HepG2 (cell line): ENCODE data around the gene GDAP1L1. TPM values are rescaled to one million over a fixed set of nuclear protein-coding genes. Genes with fewer than 3 reads are reported as not detected.
A peak's percentile ranks its signal among the peaks of the same experiment; 100 is the strongest.

ENCODE experiments used
- ARNTL ChIP-seq: sonication (generic); formaldehyde crosslinking; IDR thresholded peaks from 2 replicates; pipeline ENCODE4 v1.4.0; 2020; ENCODE audit warnings: mild to moderate bottlenecking, missing genetic modification reagents
- CENPBD1 ChIP-seq: sonication (generic); formaldehyde crosslinking; IDR thresholded peaks from 2 replicates; pipeline ENCODE4 v1.8.0; 2022; ENCODE audit warnings: missing genetic modification reagents, low read depth, mild to moderate bottlenecking, borderline replicate concordance
- E2F1 ChIP-seq: sonication (generic); formaldehyde crosslinking; IDR thresholded peaks from 2 replicates; pipeline ENCODE4 v1.5.0; 2020; ENCODE audit warnings: missing genetic modification reagents
- HOXD1 ChIP-seq: sonication (generic); formaldehyde crosslinking; IDR thresholded peaks from 2 replicates; pipeline ENCODE4 v1.5.0; 2020; ENCODE audit warnings: missing genetic modification reagents
- IKZF4 ChIP-seq: sonication (generic); formaldehyde crosslinking; IDR thresholded peaks from 2 replicates; pipeline ENCODE4 v1.5.1; 2020; ENCODE audit warnings: borderline replicate concordance, mild to moderate bottlenecking, low read depth, missing genetic modification reagents; ENCODE audit errors: not compliant biosample characterization
- MEIS1 ChIP-seq: sonication (generic); formaldehyde crosslinking; IDR thresholded peaks from 2 replicates; pipeline ENCODE4 v1.9.0; 2021; ENCODE audit warnings: mild to moderate bottlenecking, missing genetic modification reagents, moderate library complexity, borderline replicate concordance
- MXI1 ChIP-seq: IDR thresholded peaks from 3 replicates; pipeline ENCODE4 v1.6.1; 2012; ENCODE audit warnings: low read depth, low read length, inconsistent platforms, borderline replicate concordance
- NFE2L1 ChIP-seq: sonication (generic); formaldehyde crosslinking; IDR thresholded peaks from 2 replicates; pipeline ENCODE4 v1.4.0; 2020; ENCODE audit warnings: missing genetic modification reagents, mild to moderate bottlenecking, borderline replicate concordance
- NKX3-1 ChIP-seq: sonication (generic); formaldehyde crosslinking; IDR thresholded peaks from 2 replicates; pipeline ENCODE4 v1.5.0; 2020; ENCODE audit warnings: missing genetic modification reagents
- SNRNP70 ChIP-seq: fragments of 200-400 bp; formaldehyde crosslinking; IDR thresholded peaks from 2 replicates; pipeline ENCODE4 v1.6.1; 2017; ENCODE audit warnings: mild to moderate bottlenecking, low read depth, low read length, moderate library complexity
- SRSF1 ChIP-seq: fragments of 200-400 bp; formaldehyde crosslinking; optimal IDR thresholded peaks from 2 replicates; pipeline ENCODE3; 2017; ENCODE audit warnings: mild to moderate bottlenecking, low read depth, low read length, moderate library complexity
- SYNCRIP ChIP-seq: fragments of 200-400 bp; formaldehyde crosslinking; IDR thresholded peaks from 2 replicates; pipeline ENCODE4 v1.6.1; 2018; ENCODE audit warnings: mild to moderate bottlenecking, low read depth, low read length; ENCODE audit not compliant: insufficient read depth
- TEAD3 ChIP-seq: optimal IDR thresholded peaks from 2 replicates; pipeline ENCODE3; 2016; ENCODE audit warnings: borderline replicate concordance
- ZHX2 ChIP-seq, 2 experiments: sonication (generic) in 1 of 2; formaldehyde crosslinking in 1 of 2; IDR thresholded peaks; 2 replicates each; pipeline versions ENCODE4 v1.6.1 to v1.9.0; 2014 to 2022; ENCODE audit warnings: antibody characterized with exemption in 1 of 2, borderline replicate concordance in 1 of 2, inconsistent platforms in 1 of 2, low read depth in 1 of 2, missing genetic modification reagents in 1 of 2
- ZNF550 ChIP-seq: sonication (generic); formaldehyde crosslinking; IDR thresholded peaks from 2 replicates; pipeline ENCODE4 v1.4.0; 2020; ENCODE audit warnings: mild to moderate bottlenecking, missing genetic modification reagents, borderline replicate concordance
- polyA plus RNA-seq, 8 experiments: library from polyadenylated mRNA; depleted of rRNA in 3 of 8; stranded (reverse) in 7 of 8; unstranded in 1 of 8; fragments of >200 nt; fragmentation: Illumina TruSeq in 4 of 8; extraction: Trizol in 4 of 8; gene quantifications; 2 replicates each; pipeline versions ENCODE4 v1.2.1 to v1.2.3, GENCODE V29; 2011 to 2016; ENCODE audit warnings: low read depth in 4 of 8, missing spikeins in 1 of 8, mixed read lengths in 1 of 8; ENCODE audit not compliant: insufficient read depth in 1 of 8
- total RNA-seq, 5 experiments: library from RNA; depleted of rRNA; stranded (reverse); fragments of >200 nt; fragmentation: Illumina TruSeq; extraction: Trizol; gene quantifications; 2 replicates each; pipeline ENCODE4 v1.2.3, GENCODE V29; 2016; ENCODE audit warnings: low read depth in 1 of 5
- TF ChIP-seq, protein P1 (sequence below): sonication (generic); formaldehyde crosslinking; IDR thresholded peaks from 2 replicates; pipeline ENCODE4 v1.9.0; 2021; ENCODE audit warnings: missing genetic modification reagents, mild to moderate bottlenecking, borderline replicate concordance
- TF ChIP-seq, protein P2 (sequence below): IDR thresholded peaks from 2 replicates; pipeline ENCODE4 v1.6.1; 2016; ENCODE audit warnings: missing compliant biosample characterization, missing genetic modification reagents, borderline replicate concordance

GDAP1L1 gene
- total and polyA plus RNA-seq, 2 of the 13 experiments (the other 11 are each of a cell fraction or from before 2014, with no cell fraction given), result 0.04 TPM; not detected in 1

DNA sequence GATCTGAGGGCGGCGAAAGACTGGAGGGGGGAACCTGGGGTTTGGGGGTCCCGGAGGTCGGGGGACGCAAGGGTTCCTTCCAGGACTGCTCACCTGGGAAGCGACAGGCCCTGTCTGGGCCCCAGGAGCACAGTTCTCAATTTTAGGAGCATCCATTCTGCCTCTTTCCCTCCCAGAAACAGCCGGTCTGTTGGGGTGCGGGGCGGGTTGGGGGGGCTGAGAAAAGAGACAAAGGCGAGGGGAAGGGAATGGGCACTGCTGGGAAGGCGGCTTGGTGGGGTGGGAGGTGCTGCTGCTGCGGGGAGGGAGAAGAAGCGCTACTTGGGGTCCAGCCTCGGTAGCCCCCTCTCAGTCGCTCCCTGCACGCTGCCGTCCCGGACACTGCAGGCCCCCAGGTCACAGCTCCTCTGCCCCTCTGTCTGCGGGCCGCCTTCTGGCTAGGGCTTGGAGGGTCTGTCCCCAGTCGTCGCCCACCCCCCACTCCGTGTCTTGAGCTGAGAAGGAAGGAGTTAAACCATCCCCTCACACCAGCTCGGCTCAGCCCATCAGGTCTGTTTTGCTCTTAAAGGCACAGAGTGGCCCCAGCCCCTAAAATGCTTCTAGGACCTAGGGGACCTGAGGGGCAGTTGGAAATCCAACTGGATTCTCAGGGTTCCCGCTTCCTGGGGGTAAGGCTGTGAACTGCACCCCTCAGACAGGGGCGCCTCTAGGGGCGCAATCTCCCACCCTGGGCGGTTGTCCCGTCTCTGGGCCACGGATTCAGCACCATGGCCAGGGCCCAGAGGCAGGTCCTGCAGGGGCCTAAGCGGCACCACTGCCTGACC lies 690 bp downstream of the GDAP1L1 start (continued):
- TF ChIP-seq CENPBD1 (CRISPR knock-in tag) (no peak), NFE2L1 (CRISPR knock-in tag) (no peak; the same call in 1 of the 2 replicates), E2F1 (CRISPR knock-in tag) (peak; percentile 91), SNRNP70 (no peak), ZHX2 (IDR thresholded peaks at IDR 0.05; ENCODE audit: low read depth) (no peak), ZHX2 (CRISPR knock-in tag; IDR thresholded peaks at IDR 0.05; ENCODE audit: borderline replicate concordance) (peak; percentile 99), SYNCRIP (no peak), NKX3-1 (CRISPR knock-in tag) (peak; percentile 100), HOXD1 (peak; percentile 98), MXI1 (peak; percentile 70; the same call in 1 of the 3 replicates), ZNF550 (no peak), TEAD3 (peak; percentile 85), IKZF4 (CRISPR knock-in tag) (peak; percentile 99), MEIS1 (CRISPR knock-in tag) (peak; percentile 90), SRSF1 (no peak), ARNTL (CRISPR knock-in tag) (peak; percentile 93)
- TF ChIP-seq, protein P1, sequence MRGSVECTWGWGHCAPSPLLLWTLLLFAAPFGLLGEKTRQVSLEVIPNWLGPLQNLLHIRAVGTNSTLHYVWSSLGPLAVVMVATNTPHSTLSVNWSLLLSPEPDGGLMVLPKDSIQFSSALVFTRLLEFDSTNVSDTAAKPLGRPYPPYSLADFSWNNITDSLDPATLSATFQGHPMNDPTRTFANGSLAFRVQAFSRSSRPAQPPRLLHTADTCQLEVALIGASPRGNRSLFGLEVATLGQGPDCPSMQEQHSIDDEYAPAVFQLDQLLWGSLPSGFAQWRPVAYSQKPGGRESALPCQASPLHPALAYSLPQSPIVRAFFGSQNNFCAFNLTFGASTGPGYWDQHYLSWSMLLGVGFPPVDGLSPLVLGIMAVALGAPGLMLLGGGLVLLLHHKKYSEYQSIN (CRISPR knock-in tag), result peak; percentile 84; the same call in 1 of the 2 replicates
- TF ChIP-seq, protein P2, sequence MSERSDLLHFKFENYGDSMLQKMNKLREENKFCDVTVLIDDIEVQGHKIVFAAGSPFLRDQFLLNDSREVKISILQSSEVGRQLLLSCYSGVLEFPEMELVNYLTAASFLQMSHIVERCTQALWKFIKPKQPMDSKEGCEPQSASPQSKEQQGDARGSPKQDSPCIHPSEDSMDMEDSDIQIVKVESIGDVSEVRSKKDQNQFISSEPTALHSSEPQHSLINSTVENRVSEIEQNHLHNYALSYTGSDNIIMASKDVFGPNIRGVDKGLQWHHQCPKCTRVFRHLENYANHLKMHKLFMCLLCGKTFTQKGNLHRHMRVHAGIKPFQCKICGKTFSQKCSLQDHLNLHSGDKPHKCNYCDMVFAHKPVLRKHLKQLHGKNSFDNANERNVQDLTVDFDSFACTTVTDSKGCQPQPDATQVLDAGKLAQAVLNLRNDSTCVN, result peak; percentile 97
